Measurements from ENCODE around the gene LRP1-AS. TPM values are rescaled to one million over a fixed set of nuclear protein-coding genes. Genes with fewer than 3 reads are reported as not detected.

LRP1-AS gene
- total RNA-seq, 2 experiments from 2014 or later = not detected

DNA sequence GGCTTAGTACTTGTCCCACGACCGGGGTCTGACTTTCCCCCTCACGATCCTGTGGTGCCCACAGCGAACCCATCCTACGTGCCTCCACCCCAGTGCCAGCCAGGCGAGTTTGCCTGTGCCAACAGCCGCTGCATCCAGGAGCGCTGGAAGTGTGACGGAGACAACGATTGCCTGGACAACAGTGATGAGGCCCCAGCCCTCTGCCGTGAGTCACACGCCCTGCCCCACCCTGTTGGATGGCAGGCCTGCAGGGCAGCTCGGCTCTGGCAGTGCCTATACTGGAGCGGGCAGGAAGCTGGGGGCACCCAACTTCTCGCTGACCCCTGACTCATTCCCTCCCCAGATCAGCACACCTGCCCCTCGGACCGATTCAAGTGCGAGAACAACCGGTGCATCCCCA is 18.3 kb upstream of the LRP1-AS start:
- no peaks in the 10 kb centered on the region for H3K9me3 Mint-ChIP-seq
- no peak for TF ChIP-seq CTCF (IDR thresholded peaks at IDR 0.05)
- no peaks in the 10 kb centered on the region for H3K36me3 Mint-ChIP-seq (ENCODE audit: low read depth)
- ATAC-seq (no peak), DNase-seq (no peak)
- H3K4me3 Mint-ChIP-seq = no peak overlapping the region
- ChIA-PET POLR2A (no interaction called here), CTCF (no interaction called here)
- no peak overlapping the region for H3K27ac Mint-ChIP-seq
- H3K4me1 Mint-ChIP-seq (ENCODE audit: low read depth) = peaks cover 9% of the 10 kb centered on the region
- no peaks in the 10 kb centered on the region for H3K27me3 Mint-ChIP-seq
- intact Hi-C loops (cut with micrococcal nuclease) = no loop called here

GRCh38 chr12:57164966-57165625 is 17.7 kb upstream of the LRP1-AS start:
- no peak for ATAC-seq
- no peak overlapping the region for H3K27ac Mint-ChIP-seq
- intact Hi-C loops (cut with micrococcal nuclease) = no loop called here

GRCh38 chr12:57164454-57164853 is 17.0 kb upstream of the LRP1-AS start:
- Mint-ChIP-seq H3K27ac (no peak overlapping the region), H3K4me1 (ENCODE audit: low read depth) (peaks cover 9% of the 10 kb centered on the region), H3K36me3 (ENCODE audit: low read depth) (no peaks in the 10 kb centered on the region), H3K27me3 (no peaks in the 10 kb centered on the region), H3K4me3 (no peak overlapping the region), H3K9me3 (no peaks in the 10 kb centered on the region)
- intact Hi-C loops (cut with micrococcal nuclease) = no loop called here
- DNase-seq (no peak), ATAC-seq (no peak)
- CTCF ChIA-PET = no interaction called here
- POLR2A ChIA-PET = no interaction called here
- no peak for TF ChIP-seq CTCF (IDR thresholded peaks at IDR 0.05)

More at GRCh38 chr12:57164966-57165625, 17.7 kb upstream of the LRP1-AS start:
- CTCF ChIA-PET = no interaction called here
- TF ChIP-seq CTCF (IDR thresholded peaks at IDR 0.05) = no peak
- peaks cover 9% of the 10 kb centered on the region for H3K4me1 Mint-ChIP-seq (ENCODE audit: low read depth)
- no peaks in the 10 kb centered on the region for H3K36me3 Mint-ChIP-seq (ENCODE audit: low read depth)
- POLR2A ChIA-PET = no interaction called here
- H3K4me3 Mint-ChIP-seq = no peak overlapping the region
- H3K9me3 Mint-ChIP-seq = no peaks in the 10 kb centered on the region
- no peak for DNase-seq
- no peaks in the 10 kb centered on the region for H3K27me3 Mint-ChIP-seq

- no peaks in the 10 kb centered on the region for H3K27me3 Mint-ChIP-seq
- ChIA-PET CTCF (interaction anchor here (1.0 to 1.4 kb wide), 3 partner anchors 13 to 51 kb away, joined by 3 to 4 read pairs (median 3); no protein-coding TSS in a partner anchor), POLR2A (no interaction called here)
- no peak for TF ChIP-seq CTCF (IDR thresholded peaks at IDR 0.05)
- H3K36me3 Mint-ChIP-seq (ENCODE audit: low read depth) = no peaks in the 10 kb centered on the region
- no peak overlapping the region for H3K27ac Mint-ChIP-seq
- H3K4me3 Mint-ChIP-seq = no peak overlapping the region
- no peak for ATAC-seq
- H3K4me1 Mint-ChIP-seq (ENCODE audit: low read depth) = peaks cover 12% of the 10 kb centered on the region
- intact Hi-C loops (cut with micrococcal nuclease) = no loop called here
- no peak for DNase-seq
- H3K9me3 Mint-ChIP-seq = no peaks in the 10 kb centered on the region
Measured at GRCh38 chr12:57162553-57163125, 15.2 kb upstream of the LRP1-AS start.

GRCh38 chr12:57161491-57161890 is 14.1 kb upstream of the LRP1-AS start:
- Mint-ChIP-seq H3K36me3 (ENCODE audit: low read depth) (no peaks in the 10 kb centered on the region), H3K4me3 (no peak overlapping the region), H3K4me1 (ENCODE audit: low read depth) (peaks cover 6% of the 10 kb centered on the region), H3K27me3 (no peaks in the 10 kb centered on the region), H3K27ac (no peak overlapping the region), H3K9me3 (no peaks in the 10 kb centered on the region)
- no peak for TF ChIP-seq CTCF (IDR thresholded peaks at IDR 0.05)
- DNase-seq (no peak), ATAC-seq (no peak)
- POLR2A ChIA-PET = interaction anchor here (1.4 kb wide), 1 partner anchor 9 kb away, joined by 4 read pairs; no protein-coding TSS in a partner anchor
- CTCF ChIA-PET = interaction anchor here (0.7 to 1.6 kb wide), 2 partner anchors 12 to 35 kb away, joined by 3 to 4 read pairs; no protein-coding TSS in a partner anchor
- intact Hi-C loops (cut with micrococcal nuclease) = no loop called here
